Thyroid gland (tissue), 4 donors: Measurements from ENCODE around the gene YARS1. TPM values are rescaled to one million over a fixed set of nuclear protein-coding genes. Genes with fewer than 3 reads are reported as not detected.

Source experiments
- DNase-seq, 2 donors: peaks; one replicate each; pipeline ENCODE4 v3.0.0-alpha.2; 2019
- H3K27ac ChIP-seq, 3 donors: fragments of 200-600 bp; sonication (generic); 1 replicate in 2 of 3; 2 replicates in 1 of 3; pipeline ENCODE4 v1.5.1; 2016 to 2019; ENCODE audit warnings: mild to moderate bottlenecking in 1 of 3, moderate library complexity in 1 of 3
- H3K27me3 ChIP-seq: fragments of 200-600 bp; sonication (generic); one replicate; pipeline ENCODE4 v1.5.1; 2019
- H3K36me3 ChIP-seq, 2 donors: fragments of 200-600 bp; sonication (generic); one replicate each; pipeline ENCODE4 v1.5.1; 2016 to 2019
- H3K4me1 ChIP-seq, 2 donors: fragments of 200-600 bp; sonication (generic); one replicate each; pipeline ENCODE4 v1.5.1; 2017 to 2019
- H3K4me3 ChIP-seq, 3 donors: fragments of 200-600 bp; sonication (generic); replicated peaks in 1 of 3; 1 replicate in 2 of 3; 2 replicates in 1 of 3; pipeline ENCODE4 v1.5.1; 2016; ENCODE audit warnings: mild to moderate bottlenecking in 1 of 3
- H3K9me3 ChIP-seq: fragments of 200-600 bp; sonication (generic); one replicate; pipeline ENCODE4 v1.5.1; 2017
- CTCF ChIP-seq, 6 experiments: fragments of 200-600 bp in 3 of 6; fragments of 450-650 bp in 3 of 6; sonication (generic) in 3 of 6; IDR thresholded peaks; one replicate each; pipeline ENCODE4 v1.5.1; 2016 to 2019; ENCODE audit warnings: antibody characterized with exemption in 6 of 6, mild to moderate bottlenecking in 2 of 6, inconsistent platforms in 1 of 6, moderate library complexity in 1 of 6
- POLR2A ChIP-seq, 2 donors: fragments of 450-650 bp; IDR thresholded peaks; one replicate each; pipeline ENCODE4 v1.6.1; 2017; ENCODE audit warnings: antibody characterized with exemption in 2 of 2, mild to moderate bottlenecking in 2 of 2, moderate library complexity in 1 of 2
- WGBS, 2 donors: methylation state at CpG; one replicate each; pipeline ENCODE4 v1.1.5; 2017; 5-methylcytosine and 5-hydroxymethylcytosine counted together
- intact Hi-C: fragments of 100-400 bp; cut with DNase I; formaldehyde crosslinking; loops from one replicate; pipeline ENCODE4 v1.15.1; 2023
- total RNA-seq, 4 donors: library from RNA; depleted of rRNA; stranded (reverse); fragments of >200 nt; gene quantifications; one replicate each; pipeline ENCODE4 v1.2.3, GENCODE V29; 2016

The YARS1 gene
- total RNA-seq, 4 donors from 2014 or later: 42.8 to 76.0 (median 50.3) TPM

GRCh38 chr1:32728413-32729077 lies 88.6 kb downstream of the YARS1 start:
- H3K4me3 ChIP-seq: no peak overlapping the region
- no peak for DNase-seq
- TF ChIP-seq POLR2A (IDR thresholded peaks at IDR 0.05): no peak
- H3K27me3 ChIP-seq: no peaks in the 10 kb centered on the region
- H3K27ac ChIP-seq: no peak overlapping the region
- intact Hi-C loops: no loop called here
- no peaks in the 10 kb centered on the region for H3K9me3 ChIP-seq
- H3K4me1 ChIP-seq: peaks cover 0 to 13% of the 10 kb centered on the region in 2 donors
- WGBS, 2 donors: 78 to 87% methylated on average over 7 of the region's 7 CpGs
- no peaks in the 10 kb centered on the region for H3K36me3 ChIP-seq

GRCh38 chr1:32727876-32728275 lies 89.3 kb downstream of the YARS1 start:
- no peak overlapping the region for H3K4me3 ChIP-seq
- intact Hi-C loops: no loop called here
- H3K27ac ChIP-seq: no peak overlapping the region
- no peaks in the 10 kb centered on the region for H3K9me3 ChIP-seq
- no peak for DNase-seq
- H3K4me1 ChIP-seq: peaks cover 0 to 13% of the 10 kb centered on the region in 2 donors
- H3K36me3 ChIP-seq: no peaks in the 10 kb centered on the region
- 96 to 100% methylated on average over 1 of the region's 1 CpG for WGBS, 2 donors
- TF ChIP-seq CTCF (IDR thresholded peaks at IDR 0.05): no peak
- TF ChIP-seq POLR2A (IDR thresholded peaks at IDR 0.05): no peak
- no peaks in the 10 kb centered on the region for H3K27me3 ChIP-seq

GRCh38 chr1:32725615-32725982 lies 91.6 kb downstream of the YARS1 start:
- H3K4me3 ChIP-seq: no peak overlapping the region
- no peaks in the 10 kb centered on the region for H3K36me3 ChIP-seq
- H3K4me1 ChIP-seq: peaks cover 0 to 13% of the 10 kb centered on the region in 2 donors
- DNase-seq: no peak
- H3K27me3 ChIP-seq: no peaks in the 10 kb centered on the region
- intact Hi-C loops: no loop called here
- TF ChIP-seq CTCF (IDR thresholded peaks at IDR 0.05) (no peak), POLR2A (IDR thresholded peaks at IDR 0.05) (no peak)
- H3K9me3 ChIP-seq: no peaks in the 10 kb centered on the region
- peak overlapping the region in 1 of 3 donors; percentile 13 for H3K27ac ChIP-seq
- 88 to 92% methylated on average over 3 of the region's 3 CpGs for WGBS, 2 donors

Other genes with a start within 250 kb of the YARS1 start
- 10 to 100 TPM; 28.3 to 43.4 (median 34.9) TPM for gene ZBTB8OS, start 166.8 kb downstream of the YARS1 start, total RNA-seq
- gene RBBP4, start 166.2 kb downstream of the YARS1 start, total RNA-seq: 100 to 1,000 TPM; 100 to 172 (median 138) TPM
- gene SYNC, start 114.6 kb downstream of the YARS1 start, total RNA-seq: 10 to 100 TPM in 1 of 4 donors, 1 to 10 TPM in 3; 7.3 to 13.7 (median 7.7) TPM
- gene S100PBP, start 295 bp upstream of the YARS1 start, total RNA-seq: 10 to 100 TPM; 27.3 to 41.9 (median 34.7) TPM
- gene FNDC5, start 53.6 kb upstream of the YARS1 start, total RNA-seq: 1 to 10 TPM in 3 of 4 donors, under 1 TPM in 1; 0.27 to 4.0 (median 1.5) TPM
- gene HPCA, start 69.1 kb upstream of the YARS1 start, total RNA-seq: not detected
- gene TMEM54, start 84.0 kb upstream of the YARS1 start, total RNA-seq: 100 to 1,000 TPM in 2 of 4 donors, 10 to 100 TPM in 2; 32.6 to 158 (median 101) TPM
- gene RNF19B, start 147.5 kb upstream of the YARS1 start, total RNA-seq: 10 to 100 TPM; 13.6 to 24.6 (median 22.4) TPM
- gene AK2, start 219.5 kb upstream of the YARS1 start, total RNA-seq: 100 to 1,000 TPM; 214 to 308 (median 256) TPM